ENCODE data around the gene TOR1A. TPM values are rescaled to one million over a fixed set of nuclear protein-coding genes. Genes with fewer than 3 reads are reported as not detected.

TOR1A gene
- total and polyA plus RNA-seq, 11 donors: 10.5 to 27.3 (median 15.7) TPM

DNA sequence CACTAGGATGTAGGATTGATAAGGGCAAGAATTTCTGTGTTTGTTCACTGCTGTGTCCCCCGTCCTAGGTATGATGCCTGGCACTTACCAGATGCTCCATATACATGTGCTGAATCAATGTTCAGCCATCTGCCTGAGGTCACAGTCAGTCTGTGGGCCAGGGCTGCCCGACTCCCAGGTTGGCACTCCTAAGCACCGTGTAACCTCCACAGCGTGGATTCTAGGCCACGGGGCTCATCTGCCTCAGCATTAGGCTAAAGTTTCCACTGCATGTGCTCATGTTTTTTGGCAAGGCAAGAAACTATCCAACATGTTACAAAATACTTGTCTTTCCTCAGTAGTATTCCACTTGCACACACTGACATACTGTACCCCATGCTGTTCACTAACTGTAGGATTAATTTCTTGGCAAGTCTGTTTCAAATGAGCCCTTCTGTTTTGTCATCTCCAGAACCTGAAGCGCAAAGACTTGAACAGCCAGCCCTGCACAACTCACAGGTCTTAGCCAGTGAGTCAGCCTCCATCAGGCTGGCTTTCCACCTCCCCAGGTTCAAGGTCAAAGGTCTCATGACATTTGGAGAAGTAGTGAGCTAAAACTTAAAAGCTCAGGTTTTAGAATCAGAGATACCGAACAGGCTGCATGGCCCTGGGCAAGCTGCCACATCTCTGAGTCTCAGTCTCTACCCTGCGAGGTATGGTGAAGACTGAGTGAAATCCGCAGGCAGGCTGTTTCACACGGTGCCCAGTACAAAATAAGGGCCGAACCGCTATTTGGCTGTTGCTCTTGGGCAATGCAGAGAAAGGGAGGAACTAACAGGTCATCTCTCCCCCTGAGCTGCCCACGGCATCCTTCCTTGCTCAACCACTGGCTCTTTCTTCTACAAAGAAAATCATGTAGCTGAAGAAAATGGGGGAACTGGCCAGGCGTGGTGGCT is 7.2 kb downstream of the TOR1A start:
- no peaks in the 10 kb centered on the region for H3K27me3 ChIP-seq
- no peak overlapping the region for H3K27ac ChIP-seq
- WGBS, 4 donors: 90 to 92% (median 92%) methylated on average over 14 of the region's 14 CpGs
- no peaks in the 10 kb centered on the region for H3K9me3 ChIP-seq
- H3K36me3 ChIP-seq: peaks cover 0 to 99% (median 90%) of the 10 kb centered on the region in 9 donors
- intact Hi-C loops (cut with DNase I): no loop called here
- ATAC-seq (peak in 1 of 4 donors; percentile 8), DNase-seq (peak in 1 of 5 donors; percentile 37)
- TF ChIP-seq POLR2A (IDR thresholded peaks at IDR 0.05): no peak
- TF ChIP-seq, protein P1, sequence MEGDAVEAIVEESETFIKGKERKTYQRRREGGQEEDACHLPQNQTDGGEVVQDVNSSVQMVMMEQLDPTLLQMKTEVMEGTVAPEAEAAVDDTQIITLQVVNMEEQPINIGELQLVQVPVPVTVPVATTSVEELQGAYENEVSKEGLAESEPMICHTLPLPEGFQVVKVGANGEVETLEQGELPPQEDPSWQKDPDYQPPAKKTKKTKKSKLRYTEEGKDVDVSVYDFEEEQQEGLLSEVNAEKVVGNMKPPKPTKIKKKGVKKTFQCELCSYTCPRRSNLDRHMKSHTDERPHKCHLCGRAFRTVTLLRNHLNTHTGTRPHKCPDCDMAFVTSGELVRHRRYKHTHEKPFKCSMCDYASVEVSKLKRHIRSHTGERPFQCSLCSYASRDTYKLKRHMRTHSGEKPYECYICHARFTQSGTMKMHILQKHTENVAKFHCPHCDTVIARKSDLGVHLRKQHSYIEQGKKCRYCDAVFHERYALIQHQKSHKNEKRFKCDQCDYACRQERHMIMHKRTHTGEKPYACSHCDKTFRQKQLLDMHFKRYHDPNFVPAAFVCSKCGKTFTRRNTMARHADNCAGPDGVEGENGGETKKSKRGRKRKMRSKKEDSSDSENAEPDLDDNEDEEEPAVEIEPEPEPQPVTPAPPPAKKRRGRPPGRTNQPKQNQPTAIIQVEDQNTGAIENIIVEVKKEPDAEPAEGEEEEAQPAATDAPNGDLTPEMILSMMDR (IDR thresholded peaks at IDR 0.05): no peak
- no peak overlapping the region for H3K4me3 ChIP-seq
- peaks cover 0 to 8% (median 0%) of the 10 kb centered on the region in 12 donors for H3K4me1 ChIP-seq

DNA sequence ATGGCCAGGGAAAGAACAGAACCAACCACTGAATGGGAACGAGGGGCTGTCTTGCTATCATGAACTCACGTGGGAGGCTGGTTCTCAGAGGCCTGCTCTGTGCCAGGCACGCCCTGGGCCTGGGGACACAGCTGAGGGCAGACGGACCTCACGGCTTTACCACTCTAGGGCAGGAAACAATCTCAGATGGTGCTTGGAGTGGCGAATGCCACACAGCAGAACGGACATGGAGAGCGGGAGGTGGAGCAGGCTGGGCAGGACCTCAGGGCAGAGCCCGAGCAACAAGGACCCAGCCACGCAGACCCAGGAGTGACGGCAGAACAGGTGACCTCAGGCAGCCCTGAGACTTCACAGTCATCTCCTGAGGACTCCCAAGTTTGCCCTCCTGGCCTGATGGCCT is 8.7 kb downstream of the TOR1A start:
- no peak overlapping the region for H3K27ac ChIP-seq
- no peak for ATAC-seq
- H3K9me3 ChIP-seq: no peaks in the 10 kb centered on the region
- H3K27me3 ChIP-seq: no peaks in the 10 kb centered on the region
- TF ChIP-seq POLR2A (IDR thresholded peaks at IDR 0.05): no peak
- TF ChIP-seq, protein P1 (IDR thresholded peaks at IDR 0.05): no peak
- no peak overlapping the region for H3K4me3 ChIP-seq
- peak in 1 of 5 donors; percentile 15 for DNase-seq
- 87 to 92% (median 90%) methylated on average over 11 of the region's 11 CpGs for WGBS, 4 donors
- H3K36me3 ChIP-seq: peaks cover 0 to 98% (median 87%) of the 10 kb centered on the region in 9 donors
- intact Hi-C loops (cut with DNase I): no loop called here
- H3K4me1 ChIP-seq: peaks cover 0 to 8% (median 0%) of the 10 kb centered on the region in 12 donors

DNA sequence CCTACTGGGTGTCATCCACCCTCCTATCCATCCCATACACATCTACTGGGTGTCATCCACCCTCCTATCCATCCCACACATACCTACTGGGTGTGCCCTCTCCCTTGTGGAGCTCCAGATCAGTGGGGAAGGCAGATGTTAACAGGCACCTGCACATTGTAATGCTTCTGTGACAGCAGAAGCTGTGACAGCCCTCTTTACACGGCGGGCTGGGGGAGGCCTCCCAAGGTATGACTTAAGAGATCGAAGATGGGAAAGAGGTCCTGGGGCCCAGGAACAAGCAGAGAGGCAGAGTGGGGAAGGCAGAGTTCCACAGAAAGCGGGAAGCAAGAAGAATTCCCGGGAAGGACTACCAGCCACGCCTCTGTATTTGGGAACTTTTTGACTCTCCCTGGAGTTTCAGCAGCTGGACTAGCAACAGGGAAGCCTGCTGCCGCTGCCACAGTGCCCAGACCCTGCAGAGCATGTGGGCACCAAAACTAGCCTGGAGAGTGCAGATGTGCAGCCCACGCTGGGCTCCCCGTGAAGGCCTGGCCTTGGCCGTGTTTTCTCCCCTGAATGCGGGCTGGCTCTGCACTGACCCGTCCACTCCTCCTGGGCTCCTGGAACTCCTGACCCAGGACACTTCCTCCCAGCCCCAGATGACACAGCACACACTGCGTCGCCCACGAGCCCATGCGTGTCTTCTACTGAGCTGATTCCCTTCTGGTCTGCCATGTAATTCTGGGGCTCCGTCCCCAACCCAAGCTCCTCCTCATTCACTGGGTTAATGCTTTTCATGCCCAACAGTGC is 9.3 kb downstream of the TOR1A start:
- 86 to 90% (median 87%) methylated on average over 17 of the region's 17 CpGs for WGBS, 4 donors
- TF ChIP-seq, protein P1 (IDR thresholded peaks at IDR 0.05): no peak
- no peak overlapping the region for H3K4me3 ChIP-seq
- H3K27me3 ChIP-seq: no peaks in the 10 kb centered on the region
- no peaks in the 10 kb centered on the region for H3K9me3 ChIP-seq
- intact Hi-C loops (cut with DNase I): no loop called here
- DNase-seq: peak in 1 of 5 donors; percentile 34
- peaks cover 0 to 98% (median 88%) of the 10 kb centered on the region in 9 donors for H3K36me3 ChIP-seq
- H3K4me1 ChIP-seq: peaks cover 0 to 8% (median 0%) of the 10 kb centered on the region in 12 donors
- no peak for ATAC-seq
- H3K27ac ChIP-seq: no peak overlapping the region

DNA sequence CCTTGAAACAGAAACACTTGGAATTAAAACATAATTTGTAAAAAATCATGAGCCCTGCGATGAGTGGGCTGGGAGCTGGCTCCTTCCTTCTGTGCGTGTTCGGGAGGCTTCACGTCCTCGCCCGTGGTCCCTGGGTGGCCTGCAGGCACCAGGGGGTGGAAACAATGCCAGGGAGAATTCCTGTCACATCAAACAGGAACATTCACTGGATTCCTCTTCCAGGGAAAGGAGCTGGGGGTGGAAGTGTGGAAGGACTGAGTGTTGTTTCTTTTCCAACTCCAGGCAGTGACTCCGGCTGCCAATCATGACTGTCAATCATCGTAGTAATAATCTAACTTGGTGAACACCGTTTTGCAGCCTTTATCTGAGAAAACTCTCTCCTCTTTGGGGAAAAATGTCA is 10.3 kb downstream of the TOR1A start:
- Histone ChIP-seq H3K27ac (no peak overlapping the region), H3K36me3 (peaks cover 0 to 98% (median 88%) of the 10 kb centered on the region in 9 donors), H3K4me1 (peaks cover 0 to 8% (median 0%) of the 10 kb centered on the region in 12 donors), H3K27me3 (no peaks in the 10 kb centered on the region), H3K4me3 (no peak overlapping the region), H3K9me3 (no peaks in the 10 kb centered on the region)
- TF ChIP-seq POLR2A (IDR thresholded peaks at IDR 0.05): no peak
- TF ChIP-seq, protein P1 (IDR thresholded peaks at IDR 0.05): no peak
- WGBS, 4 donors: 82 to 85% (median 84%) methylated on average over 9 of the region's 9 CpGs
- intact Hi-C loops (cut with DNase I): no loop called here
- DNase-seq: peak in 1 of 5 donors; percentile 11
- ATAC-seq: no peak
